Activated T-helper 1 cell treated with anti-CD3 and anti-CD28 coated beads, Interleukin-12 subunit alpha, Interleukin-12 subunit beta, Interleukin-2, Interleukin-4 antibody, amounts not matched to agents 30 ng/mL and 10 ng/mL and 1 ng/mL, durations not matched to agents 14 hours and 24 hours and 36 hours (primary cell): ENCODE measurements around the gene MARCHF6. TPM values are rescaled to one million over a fixed set of nuclear protein-coding genes. Genes with fewer than 3 reads are reported as not detected.

Experiments
- DNase-seq: peaks from one replicate; pipeline ENCODE4 v3.0.0; 2021; ENCODE audit warnings: low spot score
- H3K27ac Mint-ChIP-seq: one replicate; pipeline ENCODE4 v1.8.0; 2021; ENCODE audit warnings: mild to moderate bottlenecking, mixed read lengths
- H3K27me3 Mint-ChIP-seq: one replicate; pipeline ENCODE4 v1.8.0; 2022; ENCODE audit warnings: mild to moderate bottlenecking, moderate library complexity, mixed read lengths; ENCODE audit not compliant: insufficient read depth
- H3K36me3 Mint-ChIP-seq: one replicate; pipeline ENCODE4 v1.8.0; 2021; ENCODE audit warnings: low read depth, mixed read lengths
- H3K4me1 Mint-ChIP-seq: one replicate; pipeline ENCODE4 v1.8.0; 2021; ENCODE audit warnings: low read depth, mixed read lengths
- H3K4me3 Mint-ChIP-seq: one replicate; pipeline ENCODE4 v1.8.0; 2021; ENCODE audit warnings: mild to moderate bottlenecking, moderate library complexity, mixed read lengths
- H3K9me3 Mint-ChIP-seq: one replicate; pipeline ENCODE4 v1.8.0; 2021; ENCODE audit warnings: mixed read lengths
- intact Hi-C: fragments of 100-400 bp; cut with micrococcal nuclease; formaldehyde crosslinking; loops from one replicate; pipeline ENCODE4 v1.15.1; 2024
- total RNA-seq: library from RNA; stranded (reverse); gene quantifications from 2 replicates; pipeline ENCODE4 v1.2.3, GENCODE V29; 2022

The MARCHF6 gene
- total RNA-seq, 1 donor from 2014 or later, result 98.8 TPM

GRCh38 chr5:10315201-10315600 is 38.3 kb upstream of the MARCHF6 start:
- no peaks in the 10 kb centered on the region for H3K36me3 Mint-ChIP-seq

DNA sequence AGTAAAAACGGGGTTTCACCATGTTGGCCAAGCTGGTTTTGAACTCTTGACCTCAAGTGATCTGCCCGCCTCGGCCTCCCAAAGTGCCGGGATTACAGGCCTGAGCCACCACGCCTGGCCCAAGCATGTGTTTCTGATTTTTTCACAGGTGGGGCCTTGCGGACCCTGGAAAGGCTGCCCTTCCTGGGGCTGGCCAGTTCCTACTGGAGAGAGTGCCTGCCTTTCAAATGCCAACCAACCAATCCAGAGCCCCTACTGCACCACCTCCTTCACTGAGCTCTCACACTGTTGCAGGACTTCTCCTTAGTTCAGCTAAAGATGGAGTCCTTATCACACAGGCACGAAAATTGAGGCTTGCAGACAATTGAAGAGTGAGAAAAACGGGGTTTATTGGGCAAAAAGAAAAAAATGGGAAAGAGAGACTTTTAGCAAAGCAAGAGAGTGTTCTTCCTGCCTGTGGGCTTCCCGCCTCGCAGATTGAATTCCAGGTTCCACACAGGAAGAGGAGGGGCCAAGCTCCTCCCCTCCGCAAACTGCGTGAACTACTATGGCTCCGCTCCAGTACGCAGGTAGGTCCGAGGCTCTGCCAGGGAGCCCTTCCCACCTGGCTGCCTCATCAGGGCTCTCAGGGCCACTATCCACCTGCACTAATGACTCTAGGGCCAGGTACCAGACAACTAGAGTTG is 37.5 kb upstream of the MARCHF6 start:
- no peaks in the 10 kb centered on the region for H3K4me1 Mint-ChIP-seq
- H3K9me3 Mint-ChIP-seq, result no peaks in the 10 kb centered on the region

More at GRCh38 chr5:10315201-10315600, 38.3 kb upstream of the MARCHF6 start:
- no peak overlapping the region for H3K4me3 Mint-ChIP-seq
- H3K27ac Mint-ChIP-seq, result no peak overlapping the region
- no peaks in the 10 kb centered on the region for H3K9me3 Mint-ChIP-seq
- peaks cover 5% of the 10 kb centered on the region for H3K27me3 Mint-ChIP-seq
- H3K4me1 Mint-ChIP-seq, result no peaks in the 10 kb centered on the region
- intact Hi-C loops, result no loop called here
- no peak for DNase-seq

GRCh38 chr5:10317825-10318682 is 35.4 kb upstream of the MARCHF6 start:
- Mint-ChIP-seq H3K36me3 (no peaks in the 10 kb centered on the region), H3K27me3 (peaks cover 5% of the 10 kb centered on the region), H3K27ac (no peak overlapping the region), H3K4me1 (no peaks in the 10 kb centered on the region), H3K9me3 (no peaks in the 10 kb centered on the region), H3K4me3 (no peak overlapping the region)
- intact Hi-C loops, result no loop called here
- no peak for DNase-seq

More for the DNA sequence above, 37.5 kb upstream of the MARCHF6 start:
- no peak overlapping the region for H3K4me3 Mint-ChIP-seq
- intact Hi-C loops, result no loop called here
- DNase-seq, result no peak
- peaks cover 5% of the 10 kb centered on the region for H3K27me3 Mint-ChIP-seq
- no peaks in the 10 kb centered on the region for H3K36me3 Mint-ChIP-seq
- no peak overlapping the region for H3K27ac Mint-ChIP-seq

- Mint-ChIP-seq H3K36me3 (no peaks in the 10 kb centered on the region), H3K4me1 (no peaks in the 10 kb centered on the region), H3K9me3 (no peaks in the 10 kb centered on the region), H3K27ac (no peak overlapping the region), H3K4me3 (no peak overlapping the region), H3K27me3 (peaks cover 7% of the 10 kb centered on the region)
- DNase-seq, result no peak
- intact Hi-C loops, result no loop called here
These were observed 34.2 kb upstream of the MARCHF6 start for GRCh38 chr5:10319202-10319851.

DNA sequence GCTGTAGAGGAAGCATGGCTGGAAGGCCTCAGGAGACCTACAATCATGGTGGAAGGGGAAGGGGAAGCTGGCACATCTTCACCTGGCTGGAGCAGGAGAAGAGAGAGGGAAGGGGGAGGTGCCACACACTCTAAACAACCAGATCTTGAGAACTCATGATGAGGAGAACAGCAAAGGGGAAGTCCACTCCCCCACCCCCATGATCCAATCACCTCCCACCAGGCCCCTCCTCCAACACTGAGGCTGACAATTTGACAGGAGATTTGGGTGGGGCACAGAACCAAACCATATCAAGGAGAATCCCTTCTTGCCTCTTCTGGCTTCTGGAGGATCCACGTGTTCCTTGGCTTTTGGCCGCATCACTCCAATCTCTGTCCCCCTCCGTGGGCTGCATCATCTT is 32.7 kb upstream of the MARCHF6 start:
- no peaks in the 10 kb centered on the region for H3K9me3 Mint-ChIP-seq
- H3K4me3 Mint-ChIP-seq, result no peak overlapping the region
- peaks cover 7% of the 10 kb centered on the region for H3K27me3 Mint-ChIP-seq
- no peak overlapping the region for H3K27ac Mint-ChIP-seq
- no peak for DNase-seq
- intact Hi-C loops, result no loop called here
- H3K4me1 Mint-ChIP-seq, result no peaks in the 10 kb centered on the region
- no peaks in the 10 kb centered on the region for H3K36me3 Mint-ChIP-seq

GRCh38 chr5:10321882-10322281 is 31.6 kb upstream of the MARCHF6 start:
- peaks cover 6% of the 10 kb centered on the region for H3K27me3 Mint-ChIP-seq

DNA sequence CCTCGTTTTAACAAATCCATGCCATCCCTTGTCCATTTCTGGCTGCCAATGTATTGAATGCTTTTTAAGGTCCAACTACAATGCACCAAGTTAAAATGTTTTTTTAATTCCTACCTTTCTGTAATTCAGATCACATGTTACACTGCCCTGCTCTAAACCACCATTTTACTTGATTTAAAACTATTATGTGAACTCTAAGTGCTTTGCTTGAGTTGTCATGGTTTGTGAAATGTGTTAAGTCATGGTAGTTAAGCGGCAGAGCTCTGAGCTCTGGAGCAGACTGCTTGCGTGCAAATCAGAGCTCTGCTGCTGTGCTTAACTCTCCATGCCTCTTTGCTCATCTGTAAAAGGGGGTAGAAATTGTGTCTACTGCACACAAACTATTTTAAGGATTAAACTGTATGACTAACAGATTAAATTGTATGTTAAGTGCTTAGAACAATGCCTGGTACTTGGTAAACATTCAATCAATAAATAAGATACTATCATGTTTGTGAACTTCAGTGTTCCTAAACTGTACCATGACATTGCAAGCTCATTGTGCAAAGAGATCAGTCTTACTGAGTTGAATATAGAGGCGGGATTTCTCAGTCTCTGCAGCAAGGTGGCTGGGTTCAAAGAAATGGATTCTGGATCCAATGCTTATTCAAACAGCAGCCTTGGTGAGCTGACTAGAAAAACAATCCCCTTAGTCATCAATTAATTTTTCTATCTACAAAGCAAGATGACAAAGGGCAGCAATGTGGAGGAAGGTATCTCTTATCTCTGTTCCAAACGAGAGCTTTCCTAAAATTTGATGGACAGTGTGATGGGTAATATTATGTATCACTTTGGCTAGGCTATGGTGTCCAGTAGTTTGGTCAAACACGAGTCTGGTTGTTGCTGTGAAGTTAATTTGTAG is 29.7 kb upstream of the MARCHF6 start:
- peaks cover 8% of the 10 kb centered on the region for H3K27me3 Mint-ChIP-seq
- H3K4me3 Mint-ChIP-seq, result no peak overlapping the region
- no peak overlapping the region for H3K27ac Mint-ChIP-seq
- H3K4me1 Mint-ChIP-seq, result no peaks in the 10 kb centered on the region
- intact Hi-C loops, result no loop called here
- DNase-seq, result no peak
- no peaks in the 10 kb centered on the region for H3K36me3 Mint-ChIP-seq
- H3K9me3 Mint-ChIP-seq, result no peaks in the 10 kb centered on the region

More at GRCh38 chr5:10321882-10322281, 31.6 kb upstream of the MARCHF6 start:
- Mint-ChIP-seq H3K4me1 (no peaks in the 10 kb centered on the region), H3K27ac (no peak overlapping the region), H3K36me3 (no peaks in the 10 kb centered on the region), H3K9me3 (no peaks in the 10 kb centered on the region), H3K4me3 (no peak overlapping the region)
- intact Hi-C loops, result no loop called here
- no peak for DNase-seq

DNA sequence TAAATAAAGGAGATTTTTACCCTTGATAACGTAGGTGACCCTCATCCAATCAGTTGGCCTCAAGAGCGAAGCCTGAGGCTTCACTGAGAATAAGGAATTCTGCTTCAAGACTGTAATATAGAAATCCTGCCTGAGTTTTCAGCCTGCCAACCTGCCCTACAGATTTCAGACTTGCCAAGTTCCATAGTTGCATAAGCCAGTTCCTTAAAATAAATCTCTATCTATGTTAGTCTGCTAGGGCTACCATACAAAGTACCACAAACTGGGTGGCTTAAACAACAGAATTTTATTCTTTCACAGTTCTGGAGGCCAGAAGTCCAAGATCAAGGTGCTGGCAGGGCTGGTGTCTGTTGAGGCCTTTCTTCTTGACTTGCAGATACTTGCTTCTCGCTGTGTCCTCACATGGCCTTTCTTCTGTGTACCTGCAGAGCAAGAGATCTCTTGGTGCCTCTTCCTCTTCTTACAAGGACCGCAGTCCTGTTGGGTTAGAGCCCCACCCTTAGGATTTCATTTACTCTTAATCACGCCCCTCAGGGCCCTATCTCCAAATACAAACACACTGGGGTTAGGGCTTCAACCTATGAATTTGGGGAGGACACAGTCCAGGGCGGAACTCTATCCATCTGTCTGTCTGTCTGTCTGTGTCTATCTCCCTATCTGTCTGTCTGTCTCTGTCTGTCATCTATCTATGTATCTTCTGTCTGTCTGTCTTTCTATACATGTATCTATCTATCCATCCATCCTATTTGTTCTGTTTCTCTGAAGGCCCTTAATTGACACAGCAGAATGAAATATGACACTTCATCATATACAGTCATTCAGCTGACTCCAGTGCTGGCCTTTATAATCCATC is 28.8 kb upstream of the MARCHF6 start:
- intact Hi-C loops, result no loop called here
- Mint-ChIP-seq H3K27ac (no peak overlapping the region), H3K4me1 (no peaks in the 10 kb centered on the region), H3K9me3 (no peaks in the 10 kb centered on the region), H3K27me3 (peaks cover 14% of the 10 kb centered on the region), H3K36me3 (no peaks in the 10 kb centered on the region), H3K4me3 (no peak overlapping the region)
- no peak for DNase-seq

DNA sequence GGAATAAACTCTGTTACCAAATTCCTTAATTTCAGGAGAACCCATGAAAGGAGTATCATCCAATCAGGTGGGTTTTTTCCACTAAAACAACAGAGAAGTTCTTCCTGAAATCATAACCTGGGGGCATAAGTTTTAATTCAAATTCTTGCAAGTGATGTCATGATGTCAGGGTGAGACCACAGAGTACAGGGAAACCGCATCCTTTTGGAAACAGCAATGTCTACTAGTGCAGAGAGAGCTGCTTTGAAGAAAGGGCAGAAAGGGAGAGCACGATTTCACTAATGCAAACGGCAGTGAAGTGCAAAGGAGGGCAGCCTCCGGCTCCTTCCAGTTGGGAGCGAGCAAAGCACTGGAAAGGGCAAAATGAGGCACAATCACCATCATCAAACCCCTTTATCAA is 25.2 kb upstream of the MARCHF6 start:
- Mint-ChIP-seq H3K4me3 (no peak overlapping the region), H3K27me3 (peaks cover 40% of the 10 kb centered on the region), H3K27ac (no peak overlapping the region)

GRCh38 chr5:10329446-10329819 is 24.1 kb upstream of the MARCHF6 start:
- H3K36me3 Mint-ChIP-seq, result no peaks in the 10 kb centered on the region
- intact Hi-C loops, result no loop called here
- DNase-seq, result no peak
- H3K27me3 Mint-ChIP-seq, result peaks cover 42% of the 10 kb centered on the region
- no peak overlapping the region for H3K27ac Mint-ChIP-seq
- H3K4me3 Mint-ChIP-seq, result no peak overlapping the region
- H3K4me1 Mint-ChIP-seq, result peaks cover 5% of the 10 kb centered on the region
- H3K9me3 Mint-ChIP-seq, result no peaks in the 10 kb centered on the region

More for the DNA sequence above, 25.2 kb upstream of the MARCHF6 start:
- Mint-ChIP-seq H3K36me3 (no peaks in the 10 kb centered on the region), H3K4me1 (peaks cover 3% of the 10 kb centered on the region), H3K9me3 (no peaks in the 10 kb centered on the region)
- intact Hi-C loops, result no loop called here
- DNase-seq, result no peak

- H3K4me1 Mint-ChIP-seq, result peaks cover 5% of the 10 kb centered on the region
- DNase-seq, result no peak
These were observed 23.5 kb upstream of the MARCHF6 start for GRCh38 chr5:10329820-10330481.

More at GRCh38 chr5:10329820-10330481, 23.5 kb upstream of the MARCHF6 start:
- no peaks in the 10 kb centered on the region for H3K9me3 Mint-ChIP-seq
- H3K36me3 Mint-ChIP-seq, result no peaks in the 10 kb centered on the region
- no peak overlapping the region for H3K27ac Mint-ChIP-seq
- peaks cover 47% of the 10 kb centered on the region for H3K27me3 Mint-ChIP-seq
- intact Hi-C loops, result no loop called here
- no peak overlapping the region for H3K4me3 Mint-ChIP-seq
